Activated naive CD8-positive, alpha-beta T cell treated with anti-CD3 and anti-CD28 coated beads, Interleukin-2, amount 50 U/mL, for 16 hours (primary cell): Measurements from ENCODE around the gene IER5L.
"Not testable (repeated sequence)": the region's sequence is repeated elsewhere in the genome, so short reads cannot be mapped to it uniquely, and the experiment has no call there.

Experiments used
- DNase-seq: peaks from one replicate; pipeline ENCODE4 v3.0.0-alpha.2; 2020; ENCODE audit warnings: low read depth, low spot score

IER5L gene

DNA sequence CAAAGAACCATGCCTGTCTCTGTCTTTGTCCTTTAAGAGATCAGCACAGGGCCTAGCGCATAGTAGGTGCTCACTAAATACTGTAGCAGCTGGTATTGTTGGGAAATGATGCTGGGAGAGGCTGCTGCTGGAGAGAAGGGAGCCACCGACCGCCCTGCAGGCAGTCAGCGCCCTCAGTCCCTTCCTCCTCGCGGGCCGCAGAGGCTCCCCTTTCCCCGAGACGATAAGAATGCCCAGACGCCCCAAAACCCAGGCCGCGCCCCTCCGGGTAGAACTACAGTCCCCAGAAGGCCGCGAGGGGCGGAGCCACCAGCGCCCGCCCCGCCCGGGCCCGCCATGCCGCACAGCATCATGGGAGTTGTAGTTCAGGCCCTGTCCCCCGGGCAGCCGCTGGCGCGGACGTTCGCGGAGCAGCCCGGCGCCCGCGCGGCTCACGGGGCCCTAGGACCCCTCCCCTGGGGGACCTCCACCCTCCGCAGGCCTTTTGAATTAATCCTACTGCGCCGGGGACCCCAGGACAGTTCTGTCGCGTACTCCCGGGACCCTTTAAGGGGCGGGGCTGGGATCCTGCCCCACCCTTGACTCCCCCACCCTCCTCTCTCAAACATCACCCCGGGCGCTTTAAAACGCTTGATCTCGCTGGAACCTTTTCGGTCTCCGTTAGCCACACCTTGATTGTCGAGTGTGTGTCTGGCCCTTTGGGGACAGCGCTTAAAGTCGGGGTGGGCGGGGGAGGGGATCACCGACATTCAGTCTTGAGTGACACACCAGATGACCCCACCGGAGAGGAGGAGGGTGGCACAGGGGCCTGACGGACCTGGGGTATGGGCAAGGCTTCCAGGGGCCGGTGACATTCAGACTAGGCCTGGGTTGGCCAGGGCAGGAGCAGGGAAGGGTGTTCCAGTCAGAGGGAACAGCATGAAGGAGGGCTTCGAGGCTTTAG lies 24.8 kb upstream of the IER5L start:
- peak; percentile 80 for DNase-seq

DNA sequence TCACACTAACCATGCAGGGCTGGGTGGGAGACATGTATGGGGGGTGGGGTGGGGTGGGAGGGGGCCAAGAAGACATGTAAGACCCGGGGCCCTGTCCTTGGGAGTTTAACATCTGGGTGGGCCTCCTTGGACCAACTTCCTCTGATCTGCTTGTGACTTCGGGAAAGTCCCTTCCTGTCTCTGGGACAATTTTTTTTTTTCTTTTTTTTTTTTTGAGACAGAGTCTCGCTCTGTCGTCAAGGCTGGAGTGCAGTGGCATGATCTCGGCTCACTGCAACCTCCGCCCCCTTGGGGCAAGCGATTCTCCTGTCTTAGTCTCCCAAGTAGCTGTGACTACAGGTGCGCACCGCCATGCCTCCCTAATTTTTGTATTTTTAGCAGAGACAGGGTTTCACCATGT lies 23.8 kb upstream of the IER5L start:
- DNase-seq, result no peak

DNA sequence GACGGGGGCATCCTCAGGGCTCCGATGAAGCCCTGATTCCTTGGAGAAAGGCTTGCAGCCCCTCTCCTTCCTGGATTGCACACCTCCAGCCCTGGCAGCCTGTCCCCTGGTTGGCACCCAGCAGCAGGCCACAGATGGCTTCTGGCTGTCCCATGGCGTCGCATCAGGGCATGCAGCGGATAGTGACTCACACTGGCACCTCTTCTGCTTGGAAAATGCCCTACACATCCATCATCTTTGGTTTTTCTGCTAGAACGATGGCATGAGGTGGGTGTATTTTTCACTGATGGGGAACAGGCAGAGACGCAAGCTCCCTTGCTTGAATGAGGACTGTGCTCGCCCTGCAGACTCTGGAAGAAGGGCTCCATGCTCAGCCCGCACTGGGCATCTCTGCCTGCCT lies 23.2 kb upstream of the IER5L start:
- DNase-seq, result no peak

DNA sequence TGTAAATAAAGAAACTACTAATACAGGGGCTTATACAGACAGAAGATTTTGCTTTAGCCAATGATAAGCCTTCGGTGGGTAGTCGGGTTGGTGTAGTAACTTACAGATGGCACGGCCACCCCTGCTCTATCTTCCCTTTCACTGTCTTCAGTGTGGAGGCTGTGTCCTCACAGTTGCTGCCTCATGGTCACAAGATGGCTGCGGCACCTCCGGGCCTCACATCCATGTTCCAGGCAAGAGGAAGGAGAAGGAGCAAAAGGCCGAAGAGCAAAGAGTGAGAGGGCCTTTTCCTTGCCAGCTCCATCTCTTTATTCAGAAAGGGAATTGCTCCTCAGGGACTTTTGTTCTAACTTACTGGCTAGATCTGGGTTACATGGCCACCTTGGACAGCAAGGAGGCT lies 22.2 kb upstream of the IER5L start:
- no peak for DNase-seq

DNA sequence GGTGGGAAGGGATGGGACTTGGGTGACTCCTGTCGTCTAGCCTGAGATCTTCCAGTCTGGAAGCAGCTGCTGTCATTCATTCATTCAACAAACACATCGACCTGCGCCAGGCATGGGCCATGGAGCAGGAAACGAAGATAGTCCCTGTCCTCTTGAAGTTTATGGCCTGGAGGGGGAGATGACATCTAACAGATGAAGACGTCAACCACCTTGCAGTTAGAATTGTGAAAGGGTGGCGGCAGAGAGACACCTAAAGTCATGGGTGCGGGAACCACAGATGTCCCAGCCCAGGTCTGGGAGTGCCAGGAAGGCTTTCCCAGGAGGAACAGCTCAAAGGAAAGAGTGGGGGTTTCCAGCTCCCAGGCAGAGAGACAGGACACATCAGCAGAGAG lies 21.0 kb upstream of the IER5L start:
- DNase-seq, result no peak

DNA sequence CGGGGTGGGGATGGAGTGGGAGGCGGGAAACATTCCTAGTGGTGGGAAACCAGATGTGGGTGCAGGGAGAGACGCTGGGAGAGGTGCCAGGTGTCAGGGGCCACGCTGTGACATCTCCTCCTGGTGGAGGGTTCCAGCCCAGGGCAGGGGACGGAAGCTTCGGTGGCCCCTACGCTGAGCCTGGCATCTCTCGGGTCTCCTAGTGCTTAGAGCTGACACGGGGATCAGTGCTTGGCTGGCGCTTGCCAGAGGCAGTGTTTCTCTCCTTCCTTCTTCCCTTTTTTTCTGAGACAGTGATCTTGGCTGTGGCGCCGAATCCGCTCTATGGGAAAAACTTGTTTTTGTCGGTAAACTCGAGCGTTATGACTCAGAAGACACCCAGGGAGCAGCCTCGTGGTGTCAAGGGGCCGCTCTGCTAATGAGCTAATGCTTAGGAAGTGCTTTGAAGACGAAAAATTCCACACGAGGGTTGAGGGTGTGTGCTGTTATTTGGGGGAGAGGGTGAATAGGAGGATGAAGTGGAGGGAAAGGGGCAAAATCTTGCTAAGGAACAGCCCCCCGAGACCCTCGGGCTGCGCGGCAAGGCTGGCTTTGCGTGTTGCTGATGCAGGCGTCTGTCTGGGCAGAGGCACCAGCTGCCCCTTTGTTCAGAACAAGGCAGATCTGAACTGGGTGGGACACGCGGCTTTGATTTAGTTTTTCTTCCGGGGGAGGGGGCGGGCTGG lies 20.4 kb upstream of the IER5L start:
- DNase-seq, result no peak

DNA sequence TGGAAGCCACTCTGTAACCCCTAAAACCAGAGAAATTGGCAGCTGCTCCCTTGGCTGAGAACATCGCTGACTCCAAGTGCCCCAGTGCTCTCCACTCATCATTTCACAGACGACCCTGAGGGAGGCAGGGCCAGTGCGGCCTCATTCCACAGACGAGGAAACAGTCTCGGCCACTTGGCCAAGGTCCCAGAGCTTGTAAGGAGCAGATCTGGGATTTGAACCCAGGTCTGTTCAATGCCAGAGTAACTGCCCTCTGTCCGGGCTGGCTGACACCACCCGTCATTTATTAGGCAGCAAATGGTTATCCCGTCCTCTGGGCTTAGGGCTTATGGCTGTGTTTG lies 19.9 kb upstream of the IER5L start:
- no peak for DNase-seq

DNA sequence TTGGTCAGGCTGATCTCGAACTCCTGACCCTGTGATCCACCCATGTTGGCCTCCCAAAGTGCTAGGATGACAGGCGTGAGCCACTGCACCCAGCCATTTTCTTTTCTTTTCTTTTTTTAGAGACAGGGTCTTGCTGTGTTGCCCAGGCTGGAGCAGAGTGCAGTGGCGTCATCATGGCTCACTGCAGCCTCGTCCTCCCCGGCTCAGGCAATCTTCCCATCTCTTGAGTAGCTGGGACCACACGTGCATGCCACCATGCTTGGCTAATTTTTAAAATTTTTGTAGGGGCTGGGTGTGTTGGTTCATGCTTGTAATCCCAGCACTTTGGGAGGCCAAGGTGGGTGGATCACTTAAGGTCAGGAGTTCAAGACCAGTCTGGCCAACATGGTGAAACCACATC lies 19.0 kb upstream of the IER5L start:
- DNase-seq, result not testable (repeated sequence)

DNA sequence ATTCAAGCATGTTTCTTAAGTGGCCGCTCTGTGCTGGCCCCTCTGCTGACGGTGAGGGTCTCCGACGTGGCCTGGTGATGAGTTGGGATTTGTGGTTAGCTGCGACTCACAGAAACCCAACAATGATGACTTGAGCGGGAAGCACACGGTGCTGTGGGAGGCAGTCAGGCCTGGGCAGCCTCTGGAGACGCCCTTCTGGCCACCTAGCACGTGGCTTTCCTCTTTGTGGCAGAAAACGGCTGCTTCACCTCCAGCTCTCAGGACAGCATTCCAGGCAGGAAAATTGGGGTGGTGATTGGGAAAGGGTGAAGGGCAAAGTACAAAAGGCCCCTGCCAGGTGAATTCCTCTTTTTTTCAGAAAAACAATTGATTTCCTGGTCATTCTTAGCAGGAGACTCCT lies 17.5 kb upstream of the IER5L start:
- no peak for DNase-seq

DNA sequence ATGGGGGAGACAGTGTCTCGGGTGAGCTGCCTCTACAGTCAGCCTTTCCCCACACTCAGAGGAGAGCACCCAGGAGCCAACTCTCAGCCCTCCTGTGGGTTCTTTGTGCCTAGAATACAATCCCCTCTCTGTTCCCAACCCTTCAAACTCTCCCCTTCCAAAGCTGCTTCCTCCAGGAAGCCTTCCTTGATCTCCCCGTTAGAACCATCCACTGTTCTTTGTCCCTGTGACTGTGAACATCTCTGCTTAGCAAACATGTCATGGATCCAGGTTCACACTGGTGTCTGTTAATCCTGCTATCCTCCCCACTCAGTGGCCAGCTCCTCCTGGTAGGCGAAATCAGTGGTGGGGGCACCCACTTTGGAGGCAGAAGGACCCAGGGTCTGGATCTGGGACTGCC lies 16.2 kb upstream of the IER5L start:
- no peak for DNase-seq

DNA sequence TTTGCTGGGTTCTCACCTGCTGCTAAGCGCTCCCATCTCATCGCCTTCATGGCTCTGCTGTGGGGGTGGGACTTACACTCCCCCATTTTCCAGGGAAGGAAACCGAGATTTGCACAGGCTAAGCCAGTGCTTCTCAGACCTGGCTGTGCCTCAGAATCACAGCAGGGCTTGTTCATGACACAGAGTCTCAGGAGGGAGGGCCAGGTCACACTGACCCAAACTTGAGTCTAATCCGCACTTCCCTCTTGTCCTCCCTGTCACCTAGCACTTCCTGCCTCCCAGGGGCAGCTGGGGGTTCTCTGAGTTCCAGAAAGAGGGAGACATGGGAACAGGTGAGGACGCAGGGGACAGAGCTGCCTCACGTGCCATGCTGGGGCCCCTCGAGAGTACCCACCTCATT lies 15.6 kb upstream of the IER5L start:
- DNase-seq, result no peak

DNA sequence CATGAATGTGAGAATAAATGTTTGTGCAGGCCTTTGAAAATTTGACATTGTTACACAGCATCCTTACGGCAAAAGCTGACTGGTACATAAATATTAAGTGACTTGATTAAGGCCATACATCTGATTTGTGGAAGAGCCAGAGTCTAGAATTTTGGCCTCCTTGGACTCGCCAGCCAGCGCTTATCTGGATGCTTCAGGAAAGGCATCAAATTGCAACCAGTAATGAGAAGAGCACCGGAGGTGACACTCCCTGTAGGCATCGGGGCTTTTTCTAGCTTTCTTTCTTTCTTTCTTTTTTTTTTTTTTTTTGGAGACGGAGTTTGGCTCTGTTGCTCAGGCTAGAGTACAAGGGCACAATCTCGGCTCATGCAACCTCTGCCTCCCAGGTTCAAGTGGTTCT lies 13.2 kb upstream of the IER5L start:
- no peak for DNase-seq

DNA sequence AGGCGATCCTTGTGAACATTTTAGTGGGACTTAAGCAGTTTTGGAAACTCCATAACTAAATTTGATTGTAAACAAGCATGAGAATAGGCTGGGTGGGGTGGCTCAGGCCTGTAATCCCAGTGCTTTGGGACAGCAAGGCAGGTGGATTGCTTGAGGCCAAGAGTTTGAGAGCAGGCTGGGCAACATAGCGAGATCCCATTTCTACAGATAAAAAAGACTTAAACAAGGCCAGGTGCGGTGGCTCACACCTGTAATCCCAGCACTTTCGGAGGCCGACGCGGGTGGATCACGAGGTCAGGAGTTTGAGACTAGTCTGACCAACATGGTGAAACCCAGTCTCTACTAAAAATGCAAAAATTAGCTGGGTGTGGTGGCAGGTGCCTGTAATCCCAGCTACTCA lies 11.9 kb upstream of the IER5L start:
- not testable (repeated sequence) for DNase-seq

DNA sequence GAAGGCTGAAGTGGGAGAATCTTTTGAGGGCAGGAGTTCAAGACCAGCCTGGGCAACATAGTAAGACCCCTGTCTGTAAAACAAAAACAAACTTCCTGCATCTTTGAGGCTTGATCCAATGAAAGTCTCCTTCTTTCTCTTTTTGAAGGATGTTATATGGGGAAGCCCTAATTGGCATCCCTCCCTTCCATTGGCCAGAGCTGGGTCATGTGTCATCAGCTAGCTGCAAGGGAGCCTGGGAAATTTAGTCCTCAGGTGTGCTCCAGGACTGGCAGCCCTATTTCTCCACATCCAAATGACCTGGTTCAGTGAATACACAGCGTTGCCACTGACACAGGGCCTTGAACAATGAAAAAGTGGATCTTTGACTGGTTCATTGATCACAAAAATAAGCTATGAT lies 9.0 kb upstream of the IER5L start:
- no peak for DNase-seq

DNA sequence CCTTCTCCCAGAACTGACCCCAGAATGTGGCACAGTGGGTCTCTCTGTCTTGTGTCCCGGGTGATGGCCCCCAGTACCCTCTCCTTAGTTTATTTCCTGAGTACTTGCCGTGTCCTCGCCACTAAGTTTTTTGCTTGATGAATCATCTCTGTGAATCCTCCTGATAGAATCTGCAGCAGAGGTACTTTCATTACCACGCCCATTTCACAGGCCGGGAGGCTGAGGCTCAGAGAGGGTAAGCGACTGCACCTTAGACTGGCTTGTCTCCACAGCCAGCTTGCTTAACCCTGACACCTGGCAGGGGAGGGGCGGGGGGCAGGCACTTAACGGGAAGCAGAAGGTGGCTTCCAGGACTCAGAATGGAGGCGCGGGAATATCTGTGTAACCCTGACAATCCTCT lies 7.9 kb upstream of the IER5L start:
- DNase-seq, result no peak

DNA sequence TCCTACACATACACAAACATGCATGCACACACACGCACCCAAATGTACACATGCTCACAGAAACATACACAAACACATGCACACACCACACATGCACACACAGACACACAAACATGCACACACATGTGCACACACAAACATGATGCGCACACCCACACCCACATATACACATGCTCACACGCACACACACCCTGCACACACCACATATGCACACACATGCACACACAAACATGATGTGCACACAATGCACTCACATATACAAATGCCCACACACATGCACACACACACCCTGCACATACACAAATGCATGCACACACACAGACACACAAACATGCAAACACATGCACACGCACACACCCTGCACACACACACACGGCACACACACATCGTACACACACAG lies 7.3 kb upstream of the IER5L start:
- no peak for DNase-seq

DNA sequence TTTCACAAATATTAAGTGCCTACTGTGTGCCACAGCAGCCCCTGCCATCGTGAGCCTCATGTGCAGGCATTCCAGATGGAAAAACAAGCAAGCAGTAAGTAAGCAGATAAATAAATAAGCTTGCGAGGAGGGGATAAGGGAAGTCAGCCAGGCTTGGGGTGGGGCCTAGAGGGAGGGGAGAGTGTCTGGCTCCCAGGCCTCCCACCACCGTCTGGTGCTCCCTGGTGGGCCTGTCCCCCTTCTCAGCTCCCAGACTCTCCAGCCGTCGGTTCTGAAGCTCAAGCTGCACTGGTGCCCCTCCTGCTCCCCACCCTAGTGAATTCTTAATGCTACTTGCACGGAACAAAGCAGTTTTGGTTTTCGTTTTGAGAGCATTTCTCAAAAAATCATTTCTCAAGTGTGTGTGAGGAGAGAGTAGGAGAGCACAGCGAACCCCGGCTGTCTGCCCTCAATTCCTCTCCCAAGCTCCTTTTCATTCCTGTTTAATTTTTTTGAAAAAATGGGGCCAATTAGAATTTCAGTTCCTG lies 6.6 kb upstream of the IER5L start:
- no peak for DNase-seq

DNA sequence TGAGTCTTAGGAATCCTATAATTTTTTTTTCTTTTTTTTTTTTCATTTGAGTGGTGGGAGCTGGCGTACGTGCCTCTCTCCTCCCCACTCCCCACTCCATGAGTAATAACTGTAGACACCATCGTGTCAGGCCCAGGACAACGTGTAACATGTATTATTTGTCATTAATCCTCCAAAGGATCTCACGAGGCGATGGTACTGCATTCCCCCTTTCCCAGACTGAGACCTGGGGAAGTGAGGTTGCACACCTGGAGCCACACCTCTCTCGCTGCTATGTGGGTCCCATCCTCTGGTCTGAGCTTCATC lies 6.1 kb upstream of the IER5L start:
- DNase-seq, result no peak

DNA sequence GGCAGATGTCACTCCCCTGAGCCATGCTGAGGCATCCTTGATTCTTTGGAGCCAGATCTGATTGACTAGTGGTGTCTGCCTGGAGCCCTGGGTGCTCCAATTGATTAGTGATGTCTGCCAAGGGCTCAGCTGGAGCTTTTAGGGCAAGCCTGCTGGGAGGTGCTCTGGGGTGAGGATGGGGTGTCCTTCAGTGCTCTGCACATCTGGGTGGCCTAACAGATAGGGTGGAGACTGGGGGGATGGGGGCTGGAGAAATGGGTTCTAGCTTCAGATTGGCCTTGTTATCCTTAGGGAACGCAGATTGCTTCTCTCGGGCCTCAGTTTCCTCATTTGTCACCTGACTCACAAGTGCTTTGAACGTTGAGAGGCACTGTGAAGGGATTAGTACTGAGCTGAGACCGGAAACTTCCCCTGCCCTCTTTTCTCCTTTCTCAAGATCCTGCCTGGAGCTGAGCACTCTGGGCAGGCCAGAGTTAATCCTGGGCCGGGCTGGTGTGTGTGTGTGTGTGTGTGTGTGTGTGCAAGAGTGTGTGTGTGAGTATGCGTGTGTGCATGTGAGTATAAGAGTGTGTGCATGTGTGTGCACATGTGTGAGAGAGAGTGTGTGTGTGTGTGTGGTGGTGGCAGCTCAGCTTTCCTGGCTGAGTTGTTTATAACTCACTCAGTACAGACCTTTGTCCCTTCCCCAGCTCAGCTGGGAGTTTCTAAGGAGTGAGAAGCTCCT lies 5.6 kb upstream of the IER5L start:
- no peak for DNase-seq

DNA sequence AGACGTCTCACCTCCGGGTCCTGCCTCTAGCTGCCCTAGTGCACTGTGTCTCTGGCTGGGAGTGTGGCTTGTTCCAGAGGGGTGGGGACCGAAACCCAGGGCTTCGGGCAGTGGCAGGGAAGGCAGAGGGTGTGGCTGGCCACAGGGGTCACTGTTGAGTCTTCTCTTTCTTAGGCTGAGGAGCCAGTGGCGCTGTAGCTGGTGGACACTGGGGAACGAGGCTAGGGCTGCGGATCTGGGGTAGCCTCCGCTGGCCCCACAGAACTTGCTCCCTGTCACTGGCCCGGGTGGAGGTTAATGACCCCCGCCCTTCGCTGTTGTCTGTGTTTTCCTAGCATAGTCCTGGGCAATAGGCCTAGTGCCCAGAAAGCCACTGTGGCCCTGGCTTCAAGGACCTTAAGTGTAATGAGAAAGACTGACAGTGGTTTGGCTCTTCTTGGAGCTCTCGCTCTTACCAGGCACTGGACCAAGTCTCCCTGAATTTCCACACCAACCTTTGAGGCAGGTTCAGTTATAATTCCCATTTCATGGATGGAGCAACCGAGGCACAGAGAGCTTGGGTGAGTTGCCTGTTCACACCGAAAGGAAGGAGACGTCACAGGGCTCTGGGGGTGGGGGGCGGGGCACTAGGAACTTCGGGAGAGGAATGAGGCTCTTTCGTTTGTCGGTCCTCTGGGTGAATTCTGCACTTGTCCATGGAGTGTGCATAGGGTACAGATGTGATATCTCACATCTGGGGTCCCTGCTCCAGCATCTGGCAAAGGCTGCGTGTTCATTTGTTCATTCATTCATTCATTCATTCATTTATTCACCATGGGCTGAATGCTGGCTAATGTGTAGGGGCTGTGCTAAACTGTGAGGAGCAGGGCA lies 4.8 kb upstream of the IER5L start:
- DNase-seq, result no peak

DNA sequence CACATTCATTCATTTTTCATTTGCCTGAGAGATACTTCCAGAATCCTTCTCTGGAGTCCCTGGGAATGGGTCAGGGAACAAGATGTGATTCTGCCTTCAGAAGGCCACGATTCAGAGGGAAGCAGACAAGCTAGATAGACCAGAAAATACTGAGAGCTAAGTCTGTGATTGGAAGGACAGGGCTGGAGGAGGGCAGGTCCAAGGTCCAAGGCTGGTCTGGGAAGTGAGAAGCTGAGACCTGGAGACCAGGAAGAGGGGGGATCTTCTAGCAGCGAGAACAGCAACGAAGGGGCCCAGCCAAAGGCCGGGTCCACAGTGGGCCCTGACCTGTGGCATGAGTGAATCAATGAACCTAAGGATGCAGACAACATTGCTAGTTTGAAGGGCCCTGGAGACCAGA lies 4.1 kb upstream of the IER5L start:
- DNase-seq, result no peak

DNA sequence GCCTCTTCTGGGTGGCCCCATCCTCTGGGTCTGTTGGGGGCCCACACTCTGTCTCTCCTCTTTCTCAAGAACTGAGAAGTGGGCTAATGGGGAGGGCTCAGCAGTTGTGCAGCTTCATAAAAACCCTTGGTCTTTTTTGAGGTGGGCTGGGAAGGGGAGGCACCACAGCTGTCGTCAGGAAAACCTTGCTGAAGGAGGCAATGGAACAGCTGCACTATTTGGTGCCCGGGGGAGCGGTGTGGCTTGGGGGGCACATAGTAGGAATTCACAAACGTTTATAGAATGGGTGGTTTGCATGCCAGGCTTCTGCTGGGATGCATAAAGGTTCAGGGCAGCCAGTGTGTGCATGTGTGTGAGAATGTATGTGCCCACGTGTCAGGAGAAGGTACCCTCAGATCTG lies 3.2 kb upstream of the IER5L start:
- no peak for DNase-seq
